AG09319 (cell line): ENCODE data around the gene PPP2R5C.

Experiments used
- DNase-seq: peaks from one replicate; pipeline ENCODE4 v3.0.0-alpha.2; 2010; ENCODE audit warnings: low read depth; ENCODE audit errors: extremely low read depth
- CTCF ChIP-seq: IDR thresholded peaks from 2 replicates; pipeline ENCODE4 v1.5.1; 2011; ENCODE audit warnings: low read depth, mild to moderate bottlenecking, inconsistent platforms, low read length, moderate library complexity

PPP2R5C gene

DNA sequence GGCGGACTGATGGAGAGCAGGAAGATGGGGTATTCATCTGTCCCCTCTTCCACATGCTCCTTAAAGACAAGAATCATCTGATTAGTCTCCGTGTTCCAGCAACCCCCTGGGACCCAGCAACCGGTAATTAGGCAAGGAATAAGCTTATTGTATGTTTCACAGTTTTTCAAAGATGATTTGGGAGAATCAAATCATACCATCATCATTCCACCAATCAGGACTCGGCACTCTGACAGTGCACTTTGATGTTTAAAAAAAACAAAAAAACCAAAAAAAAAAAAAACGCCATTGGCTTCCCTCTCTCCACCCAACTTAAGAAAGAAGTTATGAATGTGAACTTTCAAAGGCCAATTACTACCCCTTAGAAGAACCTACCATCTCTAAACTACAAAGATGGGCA, 201.5 kb downstream of the PPP2R5C start:
- DNase-seq, result no peak
- no peak for TF ChIP-seq CTCF

- no peak for DNase-seq
- no peak for TF ChIP-seq CTCF
Measured at GRCh38 chr14:101963656-101964296, 202.3 kb downstream of the PPP2R5C start.

- DNase-seq, result peak; percentile 79
- no peak for TF ChIP-seq CTCF
Measured at GRCh38 chr14:101964297-101965180, 203.0 kb downstream of the PPP2R5C start, which contains the start of gene DYNC1H1. Gene DYNC1H1, plus strand, starts transcription at chr14:101964573. Its CDS starts 119 bp downstream, at chr14:101964692.

DNA sequence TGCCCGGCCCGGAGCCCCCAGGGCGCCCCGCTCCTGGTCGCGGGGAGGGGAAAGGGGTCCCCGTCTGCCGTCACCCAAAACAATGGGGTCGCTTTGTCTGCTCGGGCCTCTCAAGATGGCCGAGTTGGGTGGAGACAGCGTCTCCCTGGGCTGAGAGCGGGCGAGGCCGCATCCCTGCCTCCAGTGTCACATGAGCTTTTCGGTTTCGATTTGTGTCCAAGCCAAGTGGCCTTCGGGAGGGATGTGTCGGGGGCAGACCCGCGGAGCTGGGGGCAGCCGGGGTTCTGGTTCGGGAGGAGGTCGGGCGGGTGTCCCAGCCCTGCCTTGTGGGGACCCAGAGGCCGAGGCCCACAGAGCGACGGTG, 203.7 kb downstream of the PPP2R5C start:
- TF ChIP-seq CTCF, result no peak
- DNase-seq, result peak; percentile 29

DNA sequence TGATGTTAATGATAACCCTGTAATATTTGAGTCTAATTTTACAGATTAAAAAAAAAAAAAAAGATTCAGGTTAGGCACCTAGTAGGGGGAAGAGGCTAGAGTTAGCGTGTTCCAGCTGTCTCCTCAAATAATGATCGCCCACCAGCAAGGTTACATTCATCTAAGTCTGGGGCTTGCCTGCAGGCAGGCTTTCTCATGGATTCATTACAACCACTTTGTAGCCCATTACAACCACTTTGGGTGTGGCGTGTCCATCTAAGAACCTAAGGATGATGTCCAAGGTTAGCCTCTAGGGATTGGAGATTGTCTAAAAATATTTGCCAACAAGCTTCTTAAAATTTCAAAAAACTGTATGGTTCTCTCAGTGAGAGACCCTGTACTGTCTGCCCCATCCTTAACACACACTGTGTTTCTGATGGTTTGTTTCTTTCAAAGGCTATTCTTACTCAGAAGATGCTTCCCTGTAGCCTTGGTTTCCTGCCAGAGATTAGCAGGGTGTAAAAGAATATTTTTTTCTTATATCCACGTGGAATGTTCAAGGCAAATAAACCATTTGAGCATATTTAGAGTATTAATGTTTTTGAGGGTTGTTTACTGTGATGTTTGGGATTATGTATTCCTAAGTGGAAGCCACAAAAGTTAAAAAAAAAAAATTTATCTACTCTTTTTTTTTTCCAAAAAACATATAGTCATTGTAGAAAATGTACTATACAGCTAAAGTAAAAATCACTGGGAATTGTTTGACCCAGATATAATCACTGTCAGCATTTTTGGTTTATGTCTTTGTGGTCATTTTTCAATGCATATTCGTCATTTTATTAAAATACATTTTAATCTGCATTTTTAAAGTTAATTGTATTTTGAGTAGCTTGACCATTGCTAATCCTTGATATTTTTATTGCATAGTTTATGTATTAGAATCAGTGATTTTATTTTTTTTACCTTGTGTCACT, 204.5 kb downstream of the PPP2R5C start:
- DNase-seq, result no peak
- TF ChIP-seq CTCF, result no peak

DNA sequence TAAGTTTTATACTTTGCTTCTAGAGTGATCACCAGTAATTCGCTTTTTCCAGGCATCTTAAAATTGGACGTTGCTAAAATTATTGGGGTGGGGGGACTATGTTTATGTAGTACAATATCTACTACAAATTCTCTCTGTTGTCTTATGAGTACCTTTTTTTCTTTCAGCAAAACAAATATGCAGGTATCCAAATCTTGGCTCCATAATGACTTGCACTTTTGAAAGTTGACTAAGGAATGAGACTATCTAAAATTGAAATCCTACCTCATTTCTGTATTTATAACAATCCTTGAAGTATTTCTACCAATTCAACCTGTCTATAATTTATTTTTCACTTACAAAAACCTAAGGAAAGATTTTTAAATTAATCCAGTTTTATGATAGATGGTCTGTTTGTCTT, 205.2 kb downstream of the PPP2R5C start:
- DNase-seq, result no peak
- TF ChIP-seq CTCF, result no peak
